ENCODE measurements around the gene CABLES2. TPM values are rescaled to one million over a fixed set of nuclear protein-coding genes. Genes with fewer than 3 reads are reported as not detected.

The CABLES2 gene
- total RNA-seq, 1 experiment from 2014 or later = 8.9 TPM

DNA sequence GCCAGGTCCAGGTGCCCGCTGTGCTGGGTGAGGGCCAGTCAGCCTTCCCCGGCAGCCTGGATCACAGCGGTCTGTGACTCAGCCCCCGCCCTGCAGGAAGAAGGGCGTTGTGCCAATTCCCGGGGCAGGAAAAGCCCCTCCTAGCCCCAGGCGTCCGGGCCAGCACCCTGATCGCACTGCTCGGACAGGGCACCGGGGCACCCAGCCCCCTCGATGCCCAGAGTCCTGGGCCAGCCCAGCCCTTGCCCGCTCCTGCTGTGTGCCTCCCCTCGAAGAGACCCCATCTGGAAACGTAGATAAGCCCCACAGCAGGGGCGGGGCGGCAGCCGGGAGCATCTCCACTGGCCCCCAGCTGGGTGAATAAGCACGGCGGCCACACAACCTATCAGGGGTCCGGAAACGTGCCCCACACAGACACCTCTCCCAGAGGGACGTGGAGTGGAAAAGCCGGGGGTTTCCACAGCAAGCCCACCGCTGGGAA lies 49.9 kb downstream of the CABLES2 start:
- ATAC-seq = no peak
- Histone ChIP-seq H3K9me3 (ENCODE audit: control insufficient read depth in 1 of 2, insufficient read depth in 1 of 2, low read depth in 1 of 2, low read length in 2 of 2) (no peaks in the 10 kb centered on the region), H3K79me2 (ENCODE audit: insufficient read depth, low read length) (peaks cover 94% of the 10 kb centered on the region), H2AFZ (ENCODE audit: low read depth, low read length, poor library complexity, severe bottlenecking) (no peak overlapping the region), H4K20me1 (ENCODE audit: insufficient read depth) (no peaks in the 10 kb centered on the region), H3K4me3 (replicated peaks in 1 of 2; ENCODE audit: low read depth in 1 of 2, low read length in 2 of 2) (peak overlapping the region in 1 of 2 experiments; percentile 8; a peak in 1 of 4 replicates), H3K4me1 (ENCODE audit: control insufficient read depth in 1 of 2, insufficient read depth in 2 of 2, low read length in 2 of 2) (peaks cover 61 to 89% of the 10 kb centered on the region in 2 experiments), H3K27me3 (ENCODE audit: insufficient read depth, low read length) (no peaks in the 10 kb centered on the region), H3K4me2 (ENCODE audit: low read length) (peak overlapping the region; percentile 60), H3K36me3 (ENCODE audit: control insufficient read depth in 1 of 2, insufficient read depth in 2 of 2, low read length in 2 of 2) (peaks cover under 1 to 11% of the 10 kb centered on the region in 2 experiments; a peak in 2 of 4 replicates), H3K9me2 (ENCODE audit: insufficient read depth) (no peaks in the 10 kb centered on the region), H3K9ac (ENCODE audit: low read length) (peak overlapping the region; percentile 40), H3K27ac (ENCODE audit: low read depth, low read length) (peak overlapping the region; percentile 91)
- ChIA-PET RAD21 (ENCODE audit: low non-redundant PET in 1 of 2, low total read pairs in 2 of 2, uncharacterized antibody in 2 of 2, unreplicated experiment in 2 of 2) (no interaction called here), CTCF (no interaction called here), POLR2A (interaction anchor here (1.9 kb wide), 1 partner anchor 11 kb away, joined by 4 read pairs; no protein-coding TSS in a partner anchor)
- BruUV-seq (replicated peaks) = no TSS peak
- TF ChIP-seq POLR2AphosphoS5 (IDR thresholded peaks at IDR 0.05; ENCODE audit: low read depth, low read length) (peak; percentile 47; the same call in 1 of the 2 replicates), CBX3 (IDR thresholded peaks at IDR 0.05; ENCODE audit: low read depth) (no peak), ZNF274 (IDR thresholded peaks at IDR 0.05; ENCODE audit: low read depth, low read length) (no peak)
- intact Hi-C loops (cut with micrococcal nuclease) = no loop called here
- DNase-seq (ENCODE audit: low read depth, low spot score) = no peak

DNA sequence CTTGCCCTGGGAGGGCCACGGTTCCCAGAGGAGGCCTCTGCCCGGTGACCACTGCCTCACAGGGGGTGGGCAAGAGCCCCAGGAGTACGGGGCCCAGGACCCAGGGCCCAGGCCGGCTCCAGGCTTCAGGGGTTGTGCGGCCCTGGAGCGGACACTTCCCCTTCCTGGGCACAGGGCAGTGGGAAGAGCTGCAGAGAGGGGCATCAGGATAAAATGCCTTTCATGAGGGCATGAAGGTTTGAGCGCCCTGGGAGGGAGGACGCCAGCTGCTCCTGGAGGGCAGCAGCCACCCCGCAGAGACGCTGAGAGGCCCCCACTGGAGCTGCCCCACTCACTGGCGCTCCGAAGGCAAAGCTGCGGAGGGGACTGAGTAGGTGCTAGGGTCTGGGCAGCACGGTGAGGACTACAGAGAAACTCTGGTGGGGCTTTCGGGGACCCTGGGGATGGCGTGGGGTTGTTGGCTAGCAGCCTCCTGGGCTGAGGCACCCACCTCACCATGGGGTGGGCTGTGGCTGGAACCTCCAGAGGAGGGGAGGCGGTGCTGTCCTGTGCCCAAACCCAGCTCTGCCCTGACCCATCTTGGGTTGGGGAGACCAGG lies 50.4 kb downstream of the CABLES2 start:
- no peak for DNase-seq (ENCODE audit: low read depth, low spot score)
- Histone ChIP-seq H2AFZ (ENCODE audit: low read depth, low read length, poor library complexity, severe bottlenecking) (no peak overlapping the region), H3K9me3 (ENCODE audit: control insufficient read depth in 1 of 2, insufficient read depth in 1 of 2, low read depth in 1 of 2, low read length in 2 of 2) (no peaks in the 10 kb centered on the region), H3K9ac (ENCODE audit: low read length) (peak overlapping the region; percentile 40), H3K27me3 (ENCODE audit: insufficient read depth, low read length) (no peaks in the 10 kb centered on the region), H3K36me3 (ENCODE audit: control insufficient read depth in 1 of 2, insufficient read depth in 2 of 2, low read length in 2 of 2) (peaks cover 2 to 15% of the 10 kb centered on the region in 2 experiments; a peak in 2 of 4 replicates), H4K20me1 (ENCODE audit: insufficient read depth) (no peaks in the 10 kb centered on the region), H3K9me2 (ENCODE audit: insufficient read depth) (no peaks in the 10 kb centered on the region), H3K4me1 (ENCODE audit: control insufficient read depth in 1 of 2, insufficient read depth in 2 of 2, low read length in 2 of 2) (peaks cover 58 to 89% of the 10 kb centered on the region in 2 experiments), H3K27ac (ENCODE audit: low read depth, low read length) (peak overlapping the region; percentile 91), H3K79me2 (ENCODE audit: insufficient read depth, low read length) (peaks cover 91% of the 10 kb centered on the region), H3K4me2 (ENCODE audit: low read length) (peak overlapping the region; percentile 60), H3K4me3 (replicated peaks in 1 of 2; ENCODE audit: low read depth in 1 of 2, low read length in 2 of 2) (peak overlapping the region in 1 of 2 experiments; percentile 8; a peak in 1 of 4 replicates)
- ChIA-PET RAD21 (ENCODE audit: low non-redundant PET in 1 of 2, low total read pairs in 2 of 2, uncharacterized antibody in 2 of 2, unreplicated experiment in 2 of 2) (no interaction called here), POLR2A (interaction anchor here (1.9 kb wide), 1 partner anchor 12 kb away, joined by 4 read pairs; no protein-coding TSS in a partner anchor), CTCF (no interaction called here)
- no TSS peak for BruUV-seq (replicated peaks)
- no peak for ATAC-seq
- intact Hi-C loops (cut with micrococcal nuclease) = no loop called here
- TF ChIP-seq EZH2phosphoT487 (IDR thresholded peaks at IDR 0.05; ENCODE audit: borderline replicate concordance) (no peak), RAD21 (IDR thresholded peaks at IDR 0.05; ENCODE audit: low read depth) (no peak), SRF (IDR thresholded peaks at IDR 0.05; ENCODE audit: low read depth) (no peak), CBX3 (IDR thresholded peaks at IDR 0.05; ENCODE audit: low read depth) (no peak), YY1 (IDR thresholded peaks at IDR 0.05; ENCODE audit: extremely low read depth, insufficient replicate concordance, low read depth, low read length) (no peak), REST (IDR thresholded peaks at IDR 0.05; ENCODE audit: low read depth) (no peak), SP1 (IDR thresholded peaks at IDR 0.05; ENCODE audit: low read depth) (no peak), FOSL1 (IDR thresholded peaks at IDR 0.05; ENCODE audit: low read depth) (no peak), POLR2AphosphoS5 (IDR thresholded peaks at IDR 0.05; ENCODE audit: low read depth, low read length) (no peak), POLR2A (IDR thresholded peaks at IDR 0.05; ENCODE audit: borderline replicate concordance, extremely low read depth, insufficient read depth, insufficient read length) (no peak), TCF7L2 (IDR thresholded peaks at IDR 0.05; ENCODE audit: borderline replicate concordance, extremely low read depth, insufficient read depth, insufficient read length) (no peak), EGR1 (IDR thresholded peaks at IDR 0.05; ENCODE audit: low read depth) (no peak)
- TF ChIP-seq, protein P1, sequence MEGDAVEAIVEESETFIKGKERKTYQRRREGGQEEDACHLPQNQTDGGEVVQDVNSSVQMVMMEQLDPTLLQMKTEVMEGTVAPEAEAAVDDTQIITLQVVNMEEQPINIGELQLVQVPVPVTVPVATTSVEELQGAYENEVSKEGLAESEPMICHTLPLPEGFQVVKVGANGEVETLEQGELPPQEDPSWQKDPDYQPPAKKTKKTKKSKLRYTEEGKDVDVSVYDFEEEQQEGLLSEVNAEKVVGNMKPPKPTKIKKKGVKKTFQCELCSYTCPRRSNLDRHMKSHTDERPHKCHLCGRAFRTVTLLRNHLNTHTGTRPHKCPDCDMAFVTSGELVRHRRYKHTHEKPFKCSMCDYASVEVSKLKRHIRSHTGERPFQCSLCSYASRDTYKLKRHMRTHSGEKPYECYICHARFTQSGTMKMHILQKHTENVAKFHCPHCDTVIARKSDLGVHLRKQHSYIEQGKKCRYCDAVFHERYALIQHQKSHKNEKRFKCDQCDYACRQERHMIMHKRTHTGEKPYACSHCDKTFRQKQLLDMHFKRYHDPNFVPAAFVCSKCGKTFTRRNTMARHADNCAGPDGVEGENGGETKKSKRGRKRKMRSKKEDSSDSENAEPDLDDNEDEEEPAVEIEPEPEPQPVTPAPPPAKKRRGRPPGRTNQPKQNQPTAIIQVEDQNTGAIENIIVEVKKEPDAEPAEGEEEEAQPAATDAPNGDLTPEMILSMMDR (IDR thresholded peaks at IDR 0.05 in 2 of 3, conservative IDR thresholded peaks at IDR 0.05 in 1 of 3; ENCODE audit: borderline replicate concordance in 1 of 3, insufficient read depth in 1 of 3, low read depth in 2 of 3, low read length in 2 of 3) = no peak
